Activated naive CD4-positive, alpha-beta T cell treated with anti-CD3 and anti-CD28 coated beads for 36 hours (primary cell): ENCODE results near the gene ATG13. TPM values are rescaled to one million over a fixed set of nuclear protein-coding genes. Genes with fewer than 3 reads are reported as not detected.
"Not testable (repeated sequence)": the region's sequence is repeated elsewhere in the genome, so short reads cannot be mapped to it uniquely, and the experiment has no call there.

Experiments
- CTCF ChIA-PET: fragments of 350-600 bp; sonication (Branson Sonifier 250); formaldehyde crosslinking; loops from one replicate; lab custom pipeline; 2021; ENCODE audit warnings: antibody characterized with exemption; lab: Charles Lee
- DNase-seq: peaks from one replicate; pipeline ENCODE4 v3.0.0-alpha.2; 2020
- H3K27ac Mint-ChIP-seq: one replicate; pipeline ENCODE4 v1.8.0; 2021; ENCODE audit warnings: mild to moderate bottlenecking, mixed read lengths
- H3K27me3 Mint-ChIP-seq: one replicate; pipeline ENCODE4 v1.8.0; 2021; ENCODE audit warnings: low read depth, mixed read lengths
- H3K36me3 Mint-ChIP-seq: one replicate; pipeline ENCODE4 v1.8.0; 2021; ENCODE audit warnings: low read depth, mixed read lengths
- H3K4me1 Mint-ChIP-seq: one replicate; pipeline ENCODE4 v1.8.0; 2021; ENCODE audit warnings: low read depth, mixed read lengths
- H3K4me3 Mint-ChIP-seq: one replicate; pipeline ENCODE4 v1.8.0; 2021; ENCODE audit warnings: mild to moderate bottlenecking, moderate library complexity, mixed read lengths
- H3K9me3 Mint-ChIP-seq: one replicate; pipeline ENCODE4 v1.8.0; 2021; ENCODE audit warnings: mixed read lengths
- intact Hi-C: fragments of 100-400 bp; cut with micrococcal nuclease; formaldehyde crosslinking; loops from one replicate; pipeline ENCODE4 v1.15.1; 2023
- total RNA-seq, 2 experiments: library from RNA; stranded (reverse); gene quantifications; one replicate each; pipeline ENCODE4 v1.2.3, GENCODE V29; 2021

Gene ATG13
- total RNA-seq, 2 experiments from 2014 or later, result 54.7 to 55.6 TPM

DNA sequence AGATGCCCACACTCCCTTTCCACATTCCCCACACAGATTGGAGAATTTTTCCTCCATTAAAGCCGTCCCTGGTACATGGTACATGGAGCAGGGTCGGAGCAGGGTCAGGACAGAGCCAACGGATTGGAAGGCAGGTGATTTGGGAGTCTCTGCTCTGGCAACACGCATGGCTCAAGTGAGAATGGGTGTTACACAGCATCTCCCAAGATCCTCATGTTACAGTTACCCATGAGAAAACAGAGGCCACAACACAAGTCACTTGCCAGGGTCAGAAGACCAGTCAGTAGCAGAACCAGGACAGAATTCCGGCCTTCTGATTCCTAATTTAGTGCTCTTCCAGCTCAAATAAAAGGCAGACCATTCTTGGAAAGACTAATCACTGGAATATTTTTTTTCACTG, 94.0 kb downstream of the ATG13 start:
- CTCF ChIA-PET, result no interaction called here
- H3K4me1 Mint-ChIP-seq, result no peaks in the 10 kb centered on the region
- no peaks in the 10 kb centered on the region for H3K36me3 Mint-ChIP-seq
- H3K27me3 Mint-ChIP-seq, result no peaks in the 10 kb centered on the region
- H3K27ac Mint-ChIP-seq, result no peak overlapping the region
- no peaks in the 10 kb centered on the region for H3K9me3 Mint-ChIP-seq
- no peak overlapping the region for H3K4me3 Mint-ChIP-seq
- intact Hi-C loops, result no loop called here
- no peak for DNase-seq

DNA sequence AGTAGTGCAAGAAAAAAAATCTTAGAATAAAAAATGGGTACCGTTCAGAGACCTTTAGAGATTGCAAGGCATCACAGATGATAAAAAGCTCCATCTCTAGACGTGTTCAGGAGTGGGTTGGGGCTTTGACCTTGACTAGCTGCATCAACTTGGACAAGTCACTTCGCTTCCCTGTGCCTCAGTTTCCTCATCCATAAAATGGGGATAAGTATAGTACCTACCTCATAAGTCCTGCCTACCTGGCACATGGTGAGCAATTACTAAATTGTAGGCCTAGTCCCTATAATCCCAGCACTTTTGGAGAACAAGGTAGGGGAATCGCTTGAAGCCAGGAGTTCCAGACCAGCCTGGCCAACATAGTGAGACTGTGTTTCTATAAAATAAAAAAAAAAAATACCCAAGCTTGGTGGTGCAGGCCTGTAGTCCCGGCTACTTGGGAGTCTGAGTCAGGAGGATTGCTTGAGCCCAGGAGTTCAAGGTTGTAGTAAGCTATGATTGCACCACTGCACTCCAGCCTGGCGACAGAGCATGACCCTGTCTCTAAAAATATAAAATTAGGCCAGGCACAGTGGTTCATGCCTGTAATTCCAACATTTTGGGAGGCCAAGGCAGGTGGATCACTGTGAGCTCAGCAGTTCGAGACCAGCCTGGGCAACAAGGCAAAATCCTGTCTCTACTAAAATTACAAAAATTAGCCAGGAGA, 95.7 kb downstream of the ATG13 start:
- peaks cover under 1% of the 10 kb centered on the region for H3K4me1 Mint-ChIP-seq

DNA sequence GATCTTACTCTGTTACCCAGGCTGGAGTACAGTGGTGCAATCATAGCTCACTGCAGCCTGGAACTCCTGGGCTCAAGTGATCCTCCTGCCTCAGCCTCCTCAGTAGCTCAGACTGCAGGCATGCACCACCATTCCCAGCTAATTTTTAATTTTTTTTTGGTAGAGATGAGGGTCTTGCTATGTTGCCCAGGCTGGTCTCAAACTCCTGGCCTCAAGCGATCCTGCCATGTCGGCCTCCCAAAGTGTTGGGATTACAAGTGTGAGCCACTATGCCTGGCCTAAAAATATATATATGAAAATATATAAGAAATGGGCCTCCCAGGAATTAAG, 100.4 kb downstream of the ATG13 start:
- H3K27ac Mint-ChIP-seq, H3K4me3 Mint-ChIP-seq, intact Hi-C loops, H3K36me3 Mint-ChIP-seq, DNase-seq, H3K4me1 Mint-ChIP-seq, H3K9me3 Mint-ChIP-seq, H3K27me3 Mint-ChIP-seq: not testable (repeated sequence)
- CTCF ChIA-PET, result interaction anchor here (0.7 kb wide), 1 partner anchor 394 kb away, joined by 4 read pairs; no protein-coding TSS in a partner anchor

More for the DNA sequence above, 95.7 kb downstream of the ATG13 start:
- no peaks in the 10 kb centered on the region for H3K27me3 Mint-ChIP-seq
- CTCF ChIA-PET, result interaction anchor here (0.6 kb wide), 1 partner anchor 290 kb away, joined by 3 read pairs; no protein-coding TSS in a partner anchor
- no peaks in the 10 kb centered on the region for H3K36me3 Mint-ChIP-seq
- H3K27ac Mint-ChIP-seq, result no peak overlapping the region
- H3K9me3 Mint-ChIP-seq, result no peaks in the 10 kb centered on the region
- no peak overlapping the region for H3K4me3 Mint-ChIP-seq
- intact Hi-C loops, result no loop called here
- no peak for DNase-seq

DNA sequence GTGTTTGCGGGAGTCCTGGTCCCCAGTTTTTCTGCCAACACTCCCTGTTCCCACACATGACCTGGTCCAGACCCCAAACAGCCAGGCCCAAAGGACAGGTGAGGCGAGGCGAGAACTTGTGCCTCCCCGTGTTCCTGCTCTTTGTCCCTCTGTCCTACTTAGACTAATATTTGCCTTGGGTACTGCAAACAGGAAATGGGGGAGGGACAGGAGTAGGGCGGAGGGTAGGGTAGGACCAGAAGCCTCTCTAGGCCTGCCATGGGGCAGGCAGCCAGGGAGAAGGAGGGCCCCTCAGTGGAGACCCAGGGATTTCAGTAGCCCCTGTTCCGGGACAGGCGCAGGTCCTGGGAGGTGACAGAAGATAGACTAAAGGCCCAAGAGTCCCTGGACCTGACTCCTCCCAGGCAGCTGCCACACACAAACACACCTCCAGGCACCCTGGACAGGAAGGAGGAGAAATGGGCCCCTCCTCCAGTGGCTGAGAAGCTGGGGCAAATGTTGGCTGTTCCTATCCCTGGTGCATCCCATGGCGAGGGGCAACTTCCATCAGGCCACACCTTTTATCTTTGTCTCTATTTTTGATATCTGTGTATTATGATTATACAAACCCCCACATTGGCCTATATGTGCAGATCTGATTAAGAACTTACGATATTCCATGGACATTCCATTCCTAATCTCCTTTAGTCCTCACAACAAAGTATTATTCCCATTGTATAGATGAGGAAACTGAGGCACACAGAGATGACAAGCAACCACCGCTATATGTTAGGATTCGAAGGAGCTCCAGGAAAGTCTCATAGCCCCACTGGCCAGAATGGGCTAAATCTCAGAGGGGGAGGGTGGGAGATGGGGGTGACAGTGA, 101.0 kb downstream of the ATG13 start:
- intact Hi-C loops, result no loop called here
- CTCF ChIA-PET, result no interaction called here

DNA sequence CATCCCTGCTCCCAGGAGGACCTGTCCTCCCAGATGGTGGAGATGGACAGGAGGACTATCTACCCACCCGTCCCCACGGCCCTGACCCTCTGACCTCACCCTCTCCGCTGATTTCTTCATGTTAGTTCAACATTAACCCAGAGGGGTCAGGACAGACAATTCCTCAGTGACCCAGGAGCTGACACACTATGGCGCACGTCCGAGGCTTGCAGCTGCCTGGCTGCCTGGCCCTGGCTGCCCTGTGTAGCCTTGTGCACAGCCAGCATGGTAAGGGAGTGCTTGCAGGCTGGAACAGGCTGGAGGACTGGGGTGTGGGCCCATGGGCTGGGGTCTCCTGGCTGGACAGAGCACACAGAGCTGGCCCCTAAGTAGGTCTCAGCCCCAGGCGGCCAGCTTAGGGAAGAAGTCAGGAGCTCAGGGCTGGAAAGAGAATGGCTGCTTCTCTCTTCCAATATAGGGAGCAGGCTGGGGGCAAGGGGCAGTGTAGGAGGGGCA, 101.7 kb downstream of the ATG13 start, which contains the start of gene F2:
F2 (plus strand) TSS at position 166 of the 495 bp plus-strand sequence; CDS start at position 189, 23 bp downstream.
- Mint-ChIP-seq H3K9me3 (no peaks in the 10 kb centered on the region), H3K27ac (no peak within 1 kb of the TSS), H3K4me3 (no peak within 1 kb of the TSS), H3K36me3 (no peaks in the 10 kb centered on the region), H3K27me3 (no peaks in the 10 kb centered on the region), H3K4me1 (peaks cover 3% of the 10 kb centered on the region)
- intact Hi-C loops, result no loop called here
- DNase-seq, result no peak
- CTCF ChIA-PET, result no interaction called here

More for the DNA sequence above, 101.0 kb downstream of the ATG13 start:
- H3K4me3 Mint-ChIP-seq, result no peak overlapping the region
- no peaks in the 10 kb centered on the region for H3K27me3 Mint-ChIP-seq
- no peaks in the 10 kb centered on the region for H3K36me3 Mint-ChIP-seq
- no peak overlapping the region for H3K27ac Mint-ChIP-seq
- no peak for DNase-seq
- H3K9me3 Mint-ChIP-seq, result no peaks in the 10 kb centered on the region
- H3K4me1 Mint-ChIP-seq, result peaks cover 3% of the 10 kb centered on the region

DNA sequence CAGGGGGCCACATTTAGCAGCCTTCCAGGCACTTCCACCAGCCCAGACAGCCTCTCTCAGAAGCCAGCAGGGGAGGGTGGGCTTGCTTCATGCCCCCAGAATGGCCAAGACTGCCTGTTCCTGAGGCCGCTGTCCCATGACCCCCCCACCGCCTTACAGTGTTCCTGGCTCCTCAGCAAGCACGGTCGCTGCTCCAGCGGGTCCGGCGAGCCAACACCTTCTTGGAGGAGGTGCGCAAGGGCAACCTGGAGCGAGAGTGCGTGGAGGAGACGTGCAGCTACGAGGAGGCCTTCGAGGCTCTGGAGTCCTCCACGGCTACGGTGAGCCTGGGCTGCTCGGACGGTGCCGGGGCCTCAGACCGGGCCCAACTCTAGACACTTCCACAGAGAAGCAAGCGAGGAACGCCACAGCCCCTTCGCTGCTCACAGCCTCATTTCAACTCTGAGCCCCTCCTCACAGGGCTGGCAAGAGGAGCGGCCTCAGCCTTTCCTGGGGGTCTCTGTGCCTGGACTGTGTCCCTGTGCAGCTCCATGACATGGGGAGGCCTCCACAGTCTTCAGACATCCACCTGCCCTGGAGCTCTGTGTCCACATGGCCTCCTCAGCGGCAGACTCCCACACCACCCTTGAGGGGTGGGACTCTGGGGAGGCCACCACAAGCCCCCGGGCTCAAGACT, 102.3 kb downstream of the ATG13 start:
- Mint-ChIP-seq H3K27ac (no peak overlapping the region), H3K27me3 (no peaks in the 10 kb centered on the region), H3K4me1 (peaks cover 3% of the 10 kb centered on the region), H3K4me3 (no peak overlapping the region), H3K36me3 (no peaks in the 10 kb centered on the region), H3K9me3 (no peaks in the 10 kb centered on the region)
- intact Hi-C loops, result no loop called here
- DNase-seq, result no peak
- CTCF ChIA-PET, result interaction anchor here (0.6 kb wide), 1 partner anchor 79 kb away, joined by 3 read pairs; no protein-coding TSS in a partner anchor

DNA sequence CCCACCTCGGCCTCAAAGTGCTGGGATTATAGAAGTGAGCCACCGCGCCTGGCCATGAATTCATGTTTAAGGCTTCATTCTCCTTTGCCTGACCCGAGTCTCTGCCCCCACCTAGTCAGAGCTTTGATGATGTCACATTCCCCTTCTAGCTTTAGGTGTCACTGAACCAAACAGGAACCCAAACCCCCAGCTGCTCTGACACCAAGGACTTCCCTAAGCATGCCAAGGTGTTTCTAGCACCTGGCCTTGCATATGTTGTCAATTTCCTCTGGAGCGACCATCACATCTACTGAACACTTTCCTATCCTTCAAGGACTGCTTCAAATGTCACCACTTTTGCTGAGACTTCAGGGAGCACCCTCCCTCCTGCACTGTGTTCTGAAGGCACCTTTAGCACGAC, 103.9 kb downstream of the ATG13 start:
- Mint-ChIP-seq H3K27me3 (no peaks in the 10 kb centered on the region), H3K27ac (no peak overlapping the region), H3K4me3 (no peak overlapping the region), H3K9me3 (no peaks in the 10 kb centered on the region), H3K36me3 (no peaks in the 10 kb centered on the region), H3K4me1 (peaks cover 3% of the 10 kb centered on the region)
- DNase-seq, result no peak
- intact Hi-C loops, result no loop called here
- CTCF ChIA-PET, result no interaction called here

DNA sequence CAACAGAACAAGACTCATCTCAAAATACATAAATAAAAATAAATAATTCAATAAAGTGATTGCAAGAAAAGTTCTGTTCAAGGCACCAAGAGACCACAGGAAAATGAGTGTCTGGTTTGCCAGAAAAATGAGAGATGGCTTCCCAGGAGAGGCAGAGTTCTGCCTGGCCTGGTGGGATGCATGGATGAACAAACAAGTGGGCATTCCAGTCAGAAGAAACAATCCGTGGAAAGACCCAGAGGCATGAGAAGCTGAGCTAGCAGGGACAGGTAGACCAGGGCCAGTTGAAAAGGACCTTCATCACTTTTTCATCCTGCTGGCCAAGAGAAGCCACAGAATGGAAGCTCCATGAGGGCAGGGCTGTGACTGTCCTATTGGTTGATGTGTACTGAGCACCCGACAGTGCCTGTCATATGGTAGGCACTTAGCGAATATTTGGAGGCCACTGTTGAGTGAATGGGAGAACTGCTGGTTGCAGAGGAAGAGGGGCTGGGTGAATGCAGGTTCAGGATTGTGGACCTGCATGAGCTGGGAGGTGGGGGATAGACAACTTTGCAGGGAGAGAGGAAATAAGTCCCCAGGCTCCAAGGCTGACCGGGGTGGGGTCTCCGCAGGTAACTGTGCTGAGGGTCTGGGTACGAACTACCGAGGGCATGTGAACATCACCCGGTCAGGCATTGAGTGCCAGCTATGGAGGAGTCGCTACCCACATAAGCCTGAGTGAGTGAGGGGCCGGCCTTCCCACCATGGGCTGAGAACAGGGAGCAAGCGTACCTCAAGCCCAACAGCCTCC, 105.4 kb downstream of the ATG13 start:
- DNase-seq, result no peak
- Mint-ChIP-seq H3K27me3 (no peaks in the 10 kb centered on the region), H3K36me3 (no peaks in the 10 kb centered on the region), H3K9me3 (no peaks in the 10 kb centered on the region), H3K4me3 (no peak overlapping the region), H3K27ac (no peak overlapping the region), H3K4me1 (peaks cover 3% of the 10 kb centered on the region)
- intact Hi-C loops, result no loop called here
- CTCF ChIA-PET, result no interaction called here

DNA sequence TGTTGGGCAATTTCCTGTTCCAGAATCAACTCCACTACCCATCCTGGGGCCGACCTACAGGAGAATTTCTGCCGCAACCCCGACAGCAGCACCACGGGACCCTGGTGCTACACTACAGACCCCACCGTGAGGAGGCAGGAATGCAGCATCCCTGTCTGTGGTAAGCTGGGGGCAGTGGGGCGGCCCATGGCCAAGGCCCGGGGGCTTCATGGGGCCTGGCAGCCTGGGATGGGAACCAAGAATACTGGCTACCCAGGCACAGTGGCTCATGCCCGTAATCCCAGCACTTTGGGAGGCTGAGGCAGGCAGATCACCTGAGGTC, 106.0 kb downstream of the ATG13 start:
- no peaks in the 10 kb centered on the region for H3K36me3 Mint-ChIP-seq
- CTCF ChIA-PET, result no interaction called here

DNA sequence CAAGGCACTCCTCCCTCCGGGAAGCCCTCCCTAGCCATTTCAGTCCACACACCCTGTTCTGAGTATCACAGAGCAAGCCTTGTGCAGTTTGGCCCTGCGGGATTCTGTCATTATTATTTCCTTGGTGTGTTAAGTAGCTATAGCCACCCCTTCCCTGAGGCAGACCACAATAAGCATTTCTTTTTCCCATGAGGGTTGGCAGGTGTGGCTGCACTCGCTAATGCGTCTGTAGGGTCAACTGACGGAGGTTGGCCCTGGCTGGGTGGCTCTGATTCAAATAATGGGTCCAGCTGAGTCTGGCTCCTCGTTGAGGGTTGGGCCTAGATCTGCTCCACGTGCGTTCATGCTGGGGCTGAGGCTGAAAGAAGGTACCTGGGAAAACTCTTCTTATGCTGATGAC, 106.7 kb downstream of the ATG13 start:
- intact Hi-C loops, result no loop called here
- CTCF ChIA-PET, result no interaction called here
- H3K27ac Mint-ChIP-seq, result no peak overlapping the region
- no peaks in the 10 kb centered on the region for H3K27me3 Mint-ChIP-seq
- H3K4me3 Mint-ChIP-seq, result no peak overlapping the region
- H3K9me3 Mint-ChIP-seq, result no peaks in the 10 kb centered on the region
- no peaks in the 10 kb centered on the region for H3K36me3 Mint-ChIP-seq
- no peaks in the 10 kb centered on the region for H3K4me1 Mint-ChIP-seq
- no peak for DNase-seq

More for the DNA sequence above, 106.0 kb downstream of the ATG13 start:
- Mint-ChIP-seq H3K4me3 (no peak overlapping the region), H3K9me3 (no peaks in the 10 kb centered on the region), H3K4me1 (no peaks in the 10 kb centered on the region), H3K27me3 (no peaks in the 10 kb centered on the region), H3K27ac (no peak overlapping the region)
- DNase-seq, result no peak
- intact Hi-C loops, result no loop called here
